ENCODE data around the gene HAGH.

Gene HAGH

GRCh38 chr16:1785846-1786170, 40.8 kb downstream of the HAGH start:
- DNase-seq: no peak

- no peak for DNase-seq
Measured at GRCh38 chr16:1784977-1785845, 41.4 kb downstream of the HAGH start.

DNA sequence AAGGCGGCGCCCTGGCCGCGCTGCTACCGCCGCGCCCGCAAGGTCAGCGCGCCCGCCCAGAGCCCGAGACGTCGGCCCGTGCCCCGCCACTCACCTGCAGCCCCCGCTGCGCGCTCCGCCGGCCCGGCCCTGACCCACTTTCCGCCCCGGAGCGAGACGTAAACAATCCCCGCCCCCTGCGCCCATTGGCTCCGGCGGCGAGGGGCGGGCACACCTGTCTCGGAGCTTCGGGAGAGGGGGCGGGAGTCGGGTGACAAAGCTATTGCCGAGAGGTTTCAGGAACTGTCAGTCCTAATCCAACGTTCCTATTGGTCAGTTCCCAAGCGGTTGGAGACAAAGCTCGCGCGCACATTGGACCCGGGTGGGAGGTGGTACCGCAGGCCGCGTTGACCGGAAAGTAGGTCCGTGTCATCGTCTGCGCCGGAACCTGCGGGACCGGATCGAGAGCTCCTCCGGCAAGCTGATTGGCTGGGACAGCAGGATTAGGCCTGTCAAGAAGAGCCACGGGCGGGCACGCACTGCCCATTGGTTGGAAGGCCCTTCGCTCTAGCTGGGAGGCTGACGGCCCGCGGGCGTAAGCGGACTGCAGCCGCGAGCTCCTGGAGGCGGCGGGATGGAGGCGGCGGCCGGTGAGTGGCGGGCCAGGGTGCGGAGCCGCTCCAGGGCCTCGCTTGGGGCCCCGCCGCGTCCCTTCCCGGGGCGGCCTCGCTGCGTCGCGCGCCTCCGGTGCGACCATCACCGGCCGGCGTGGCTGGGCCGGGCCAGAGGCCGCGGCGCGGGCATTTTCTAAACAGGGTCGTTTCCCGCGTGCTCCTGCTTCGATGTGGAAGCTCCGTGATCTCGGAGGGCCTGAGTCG, 44.0 kb downstream of the HAGH start, which contains the start of the genes NUBP2 and SPSB3:
Gene NUBP2 (plus strand): TSS at position 553 of the 857 bp plus-strand sequence. CDS start 61 bp downstream, at position 614.
Gene SPSB3 (minus strand): TSS at position 164 of the 857 bp plus-strand sequence. CDS start 1,088 bp downstream, outside the sequence.
- DNase-seq: peak; percentile 99

DNA sequence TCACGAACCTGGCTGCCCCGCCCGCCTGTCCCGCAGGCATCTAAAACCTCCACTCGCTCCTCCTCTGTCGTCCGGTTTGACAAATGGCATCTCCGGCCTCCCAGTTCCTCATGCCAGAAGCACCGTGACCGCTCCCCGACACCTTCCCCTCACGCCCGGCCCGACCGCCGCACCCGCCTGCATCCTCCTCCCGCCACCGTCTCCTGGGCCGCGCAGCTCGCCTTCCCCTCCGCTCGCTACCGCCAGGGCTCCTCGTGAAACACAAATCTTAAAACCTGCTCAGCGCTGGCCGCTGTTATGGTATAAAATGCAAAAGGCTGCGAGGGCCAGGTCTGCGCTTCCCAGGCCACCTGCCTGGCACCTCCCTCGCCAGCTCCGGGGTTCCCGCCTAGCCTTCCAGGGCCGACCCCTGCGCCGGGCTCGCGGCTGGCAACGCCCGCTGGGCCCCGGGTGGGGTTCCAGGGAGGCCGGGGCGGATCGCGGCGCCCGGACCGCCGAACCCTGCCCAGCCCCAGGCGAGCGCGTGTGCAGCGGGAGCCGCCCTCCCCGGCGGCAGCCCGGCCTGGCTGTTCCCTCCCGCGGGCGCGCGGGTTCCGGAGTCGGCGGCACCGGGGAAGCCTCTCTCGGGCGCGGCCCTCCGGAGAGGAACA, 44.7 kb downstream of the HAGH start:
- peak; percentile 31 for DNase-seq

DNA sequence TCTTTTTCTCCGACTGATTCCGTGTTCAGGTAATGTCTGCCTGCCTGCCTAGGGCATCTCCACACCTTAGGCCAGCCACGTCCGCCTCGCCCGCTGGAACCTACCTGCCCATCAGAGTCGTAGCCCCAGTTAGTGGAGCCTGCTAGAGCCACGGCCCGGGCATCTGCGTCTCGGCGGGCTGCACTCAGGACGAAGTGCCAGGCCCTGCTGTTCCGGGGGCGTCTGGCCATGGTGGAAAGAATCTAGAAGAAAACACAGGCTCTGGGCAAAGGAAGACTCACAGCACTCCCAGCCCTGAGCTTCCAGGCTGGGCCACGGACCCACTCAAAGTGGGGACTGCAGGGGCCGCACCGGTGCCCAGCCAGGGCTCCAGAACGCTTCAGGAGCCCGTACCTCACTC, 45.4 kb downstream of the HAGH start:
- no peak for DNase-seq

DNA sequence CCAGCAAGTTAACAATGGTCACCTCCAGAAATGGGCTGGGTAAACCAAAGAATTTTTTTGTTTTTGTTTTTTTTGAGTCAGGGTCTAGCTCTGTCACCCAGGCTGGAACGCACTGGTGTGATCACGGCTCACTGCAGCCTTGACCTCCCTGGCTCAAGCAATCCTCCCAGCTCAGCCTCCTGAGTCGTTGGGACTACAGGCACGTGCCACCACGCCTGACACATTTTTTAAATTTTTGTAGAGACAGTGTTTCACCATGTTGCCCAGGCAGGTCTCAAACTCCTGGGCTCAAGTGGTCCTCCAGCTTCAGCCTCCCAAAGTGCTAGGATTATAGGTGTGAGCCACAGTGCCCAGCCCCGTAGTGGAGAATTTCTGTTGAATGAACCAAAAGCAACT, 46.0 kb downstream of the HAGH start:
- DNase-seq: no peak

DNA sequence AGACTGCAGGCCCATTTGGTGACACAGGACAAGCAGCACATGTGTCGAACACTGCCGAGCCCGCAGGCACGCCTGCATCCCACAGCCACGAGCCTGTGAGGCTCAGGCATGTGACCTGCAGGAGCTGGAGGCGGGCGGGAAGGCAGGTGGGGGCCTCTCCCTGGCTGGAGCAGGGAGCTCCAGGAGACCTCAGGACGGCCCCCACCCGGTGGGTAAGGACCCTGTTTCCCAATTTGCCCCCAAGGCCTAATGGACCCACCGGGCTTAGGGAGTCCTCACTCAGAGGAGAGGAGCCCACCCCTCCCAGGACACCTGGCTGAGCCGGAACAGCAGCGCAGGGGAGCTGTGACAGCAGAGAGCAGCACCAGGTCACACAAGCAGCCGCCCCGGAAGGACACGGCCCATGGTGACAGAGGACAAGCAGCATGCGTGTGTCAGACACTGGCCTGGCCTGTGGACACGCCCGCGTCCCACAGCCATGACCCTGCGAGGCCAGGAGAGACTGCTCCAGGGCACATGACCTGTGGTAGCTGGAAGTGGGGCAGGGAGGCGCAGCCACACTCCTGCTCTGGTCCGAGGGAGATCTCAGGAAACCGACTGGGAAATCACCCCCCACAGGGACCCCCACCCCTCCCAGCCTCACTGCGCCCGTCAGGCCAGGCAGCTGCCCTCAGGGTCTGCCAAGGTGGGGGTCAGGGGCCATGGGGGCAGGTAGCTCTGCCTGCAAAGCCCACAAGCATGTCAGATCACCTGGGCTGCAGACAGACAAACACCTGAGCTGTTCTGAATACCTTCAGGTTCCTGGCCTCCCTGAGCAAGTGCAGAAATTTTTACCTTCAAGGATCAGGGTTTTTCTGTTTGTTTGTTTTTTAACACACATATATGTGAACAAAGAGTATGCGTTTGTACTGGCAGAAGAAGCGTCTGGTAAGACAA, 46.6 kb downstream of the HAGH start:
- DNase-seq: no peak

- DNase-seq: no peak
Measured at GRCh38 chr16:1779234-1779701, 47.4 kb downstream of the HAGH start.

- DNase-seq: no peak
Measured at GRCh38 chr16:1778200-1779179, 48.1 kb downstream of the HAGH start.

DNA sequence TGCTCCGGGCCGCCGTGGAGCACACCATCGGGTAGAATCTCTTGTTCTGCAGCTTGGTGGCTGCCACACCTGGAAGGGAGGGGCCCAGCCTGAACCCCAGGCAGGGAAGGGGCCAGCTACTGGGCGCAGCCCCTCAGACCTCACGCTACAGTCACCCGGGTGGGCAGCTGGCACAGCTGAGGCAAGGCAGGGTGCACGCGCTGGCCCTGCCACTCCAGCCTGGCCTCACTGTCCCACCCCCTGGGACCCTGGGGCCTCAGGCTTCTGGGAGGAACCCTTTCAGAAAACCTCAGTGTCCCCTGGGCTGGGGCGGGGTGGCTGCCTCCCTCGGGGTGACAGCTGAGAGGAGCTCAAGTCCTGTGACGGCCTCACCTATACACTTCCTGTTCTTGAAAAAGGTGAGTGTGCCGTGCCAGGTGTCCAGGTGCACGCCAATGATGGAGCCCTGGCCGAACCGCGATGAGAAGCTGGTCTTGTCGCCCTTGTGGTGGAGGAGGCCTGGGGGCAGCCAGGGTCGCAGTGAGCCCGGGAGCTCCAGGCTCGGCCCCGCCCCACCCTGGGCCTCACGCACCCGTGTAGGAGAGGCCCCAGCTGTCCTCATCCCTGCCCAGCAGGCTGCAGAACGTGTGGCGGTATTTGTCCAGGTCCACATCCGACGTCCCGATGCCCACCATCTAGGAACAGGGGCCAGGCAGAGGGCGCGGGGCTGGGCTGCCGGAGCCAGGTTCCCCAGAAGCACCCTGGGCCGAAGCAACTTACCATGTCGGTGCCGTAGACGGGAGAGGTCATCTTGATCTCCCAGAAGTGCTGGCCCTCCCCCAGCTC, 49.0 kb downstream of the HAGH start:
- no peak for DNase-seq

DNA sequence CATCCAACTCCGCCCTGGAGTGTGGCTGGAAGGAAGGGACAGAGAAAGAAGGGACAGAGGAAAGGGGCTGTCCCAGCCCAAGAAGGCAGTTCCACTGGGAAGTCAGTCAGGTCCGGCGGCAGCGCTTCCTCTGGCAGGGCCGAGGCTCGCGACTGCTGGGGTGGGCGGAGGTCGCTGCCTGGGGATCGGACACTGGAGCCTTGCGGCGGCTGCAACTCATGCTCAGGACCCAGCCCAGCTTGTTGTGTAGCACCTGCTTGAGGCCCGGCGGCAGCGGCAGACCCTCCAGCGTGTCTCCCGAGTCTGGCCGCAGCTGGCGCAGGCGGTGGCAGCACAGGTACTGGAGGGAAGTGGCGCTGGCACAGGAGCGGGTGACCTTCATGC, 49.6 kb downstream of the HAGH start:
- DNase-seq: no peak

GRCh38 chr16:1776672-1776955, 50.0 kb downstream of the HAGH start:
- DNase-seq: no peak

- DNase-seq: no peak
Measured at GRCh38 chr16:1775846-1776671, 50.6 kb downstream of the HAGH start.

DNA sequence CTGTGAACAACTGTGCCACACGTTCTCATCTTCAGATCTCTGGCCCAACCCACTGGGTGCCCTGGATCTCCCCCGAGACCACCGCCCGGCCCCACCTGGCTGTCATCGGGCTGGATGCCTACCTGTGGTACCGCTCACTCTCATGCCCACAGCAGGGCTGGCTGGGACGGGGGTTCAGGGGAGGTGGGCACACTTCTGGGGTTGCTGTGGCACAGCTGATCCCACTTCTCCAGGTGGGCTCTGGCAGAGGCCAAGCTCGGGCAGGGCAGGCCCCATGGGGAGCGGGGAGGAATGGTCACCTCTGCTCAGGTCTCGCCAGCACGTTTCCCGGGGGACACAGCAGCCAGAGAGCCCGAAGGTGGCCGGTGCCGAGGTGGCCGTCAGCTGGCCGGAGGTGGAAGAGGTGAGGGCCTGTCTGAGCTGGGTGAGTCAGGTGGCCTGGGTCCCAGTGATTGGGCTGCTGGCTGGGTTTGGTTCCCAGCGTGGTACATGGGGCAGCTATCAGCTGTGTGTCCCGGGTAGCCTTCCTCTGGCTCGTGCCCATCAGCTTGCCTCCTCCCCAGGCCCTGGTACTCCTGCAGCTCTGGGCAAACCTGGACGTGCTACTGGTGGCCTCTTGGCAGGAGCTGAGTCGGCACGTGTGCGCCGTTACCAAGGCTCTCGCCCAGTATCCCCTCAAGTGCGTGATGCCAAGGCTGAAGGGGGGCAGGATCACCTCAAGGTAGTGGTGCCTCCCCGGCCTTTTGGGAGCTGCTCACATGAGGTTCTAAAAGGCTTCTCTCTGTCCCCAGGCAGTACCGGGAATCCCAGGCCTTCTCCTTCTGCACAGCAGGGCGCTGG, 51.4 kb downstream of the HAGH start:
- DNase-seq: no peak

DNA sequence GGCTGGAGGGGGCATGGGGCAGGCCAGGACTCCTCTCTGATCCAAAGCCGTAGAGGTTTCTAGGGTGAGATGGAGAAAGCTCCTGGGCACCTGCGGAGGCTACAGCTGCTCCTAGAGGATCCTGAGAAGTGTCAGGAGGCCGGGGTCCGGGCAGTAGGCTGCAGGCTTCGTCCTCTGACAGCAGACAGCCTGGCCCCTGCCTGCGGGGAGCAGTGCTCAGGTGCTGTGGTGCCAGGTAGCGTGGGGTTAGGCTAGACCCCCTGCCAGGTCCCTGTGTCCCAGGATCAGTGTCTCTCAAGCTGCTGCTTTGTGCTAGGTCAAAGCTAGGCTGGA, 52.2 kb downstream of the HAGH start:
- no peak for DNase-seq

GRCh38 chr16:1773703-1774447, 52.8 kb downstream of the HAGH start:
- peak; percentile 18 for DNase-seq

DNA sequence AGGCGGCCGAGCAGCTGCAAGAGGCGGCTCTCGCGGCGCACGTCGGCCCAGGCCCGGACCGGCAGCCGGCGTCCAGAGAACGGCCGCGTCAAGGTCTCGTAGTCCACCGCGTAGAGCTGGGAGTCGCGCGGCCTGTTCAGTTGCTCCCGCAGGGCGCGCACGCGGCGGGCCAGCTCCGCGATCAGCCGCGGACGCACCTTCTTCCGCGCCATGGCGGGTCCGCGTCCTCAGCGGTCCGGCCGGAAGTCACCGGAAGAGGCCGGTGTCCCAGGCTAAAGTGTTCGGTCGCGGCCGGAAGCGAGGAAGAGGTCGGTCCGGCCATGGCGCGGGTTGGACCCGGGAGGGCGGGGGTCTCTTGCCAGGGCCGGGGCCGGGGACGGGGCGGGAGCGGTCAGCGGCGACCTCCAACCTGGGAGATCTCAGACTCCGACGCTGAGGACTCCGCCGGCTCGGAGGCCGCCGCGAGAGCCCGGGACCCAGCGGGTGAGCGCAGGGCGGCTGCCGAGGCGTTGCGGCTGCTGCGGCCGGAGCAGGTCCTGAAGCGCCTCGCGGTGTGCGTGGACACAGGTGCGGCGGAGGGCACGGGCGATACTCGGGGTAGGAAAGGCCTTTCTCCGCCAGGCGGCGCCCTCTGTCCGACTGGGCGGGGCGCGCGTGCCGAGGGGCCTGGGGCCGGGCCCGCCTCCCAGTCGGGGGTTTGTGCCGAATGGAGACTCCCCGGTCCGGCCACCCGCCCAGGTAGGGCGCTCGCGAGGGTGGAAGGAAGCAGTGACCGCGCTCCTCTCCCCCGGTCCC, 53.5 kb downstream of the HAGH start, which contains the start of gene MRPS34:
Gene MRPS34 (minus strand): TSS at position 227 of the 795 bp plus-strand sequence. CDS start 15 bp downstream, at position 212.
- peak; percentile 85 for DNase-seq

All from CD4-positive, alpha-beta T cell treated with Interleukin-12 subunit alpha and Interleukin-12 subunit beta, for 1 hour (primary cell).